RPMI8226 (cell line): ENCODE results near the gene SLC48A1.
A peak's percentile ranks its signal among the peaks of the same experiment; 100 is the strongest.

Experiments used
- DNase-seq: peaks from one replicate; pipeline ENCODE4 v3.0.0-alpha.2; 2015

Gene SLC48A1

DNA sequence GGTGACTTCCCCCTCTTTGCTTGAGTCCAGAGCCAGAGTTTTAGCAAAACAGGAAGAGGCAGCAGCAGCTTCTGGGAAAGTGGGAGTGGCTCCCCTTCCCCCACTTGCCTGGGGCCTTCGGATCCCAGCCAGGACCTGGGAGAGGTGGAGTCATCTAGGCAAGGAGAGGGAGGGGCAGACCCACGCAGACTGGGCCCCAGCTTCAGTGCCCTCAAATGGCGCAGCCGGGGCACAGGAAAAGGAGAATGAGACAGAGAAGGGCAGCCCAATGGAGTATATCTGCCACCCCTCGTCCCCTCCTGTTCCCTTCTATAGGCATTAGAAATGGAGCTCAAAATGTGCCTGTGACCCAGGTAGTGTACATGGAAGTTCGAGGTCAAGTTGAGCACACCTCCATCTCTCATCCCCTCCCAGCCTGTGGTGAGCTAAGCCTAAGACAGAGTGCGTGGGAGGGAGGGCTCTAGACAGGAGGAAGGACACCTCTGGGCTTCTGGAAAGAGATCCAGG lies 56.0 kb downstream of the SLC48A1 start:
- peak; percentile 56 for DNase-seq

DNA sequence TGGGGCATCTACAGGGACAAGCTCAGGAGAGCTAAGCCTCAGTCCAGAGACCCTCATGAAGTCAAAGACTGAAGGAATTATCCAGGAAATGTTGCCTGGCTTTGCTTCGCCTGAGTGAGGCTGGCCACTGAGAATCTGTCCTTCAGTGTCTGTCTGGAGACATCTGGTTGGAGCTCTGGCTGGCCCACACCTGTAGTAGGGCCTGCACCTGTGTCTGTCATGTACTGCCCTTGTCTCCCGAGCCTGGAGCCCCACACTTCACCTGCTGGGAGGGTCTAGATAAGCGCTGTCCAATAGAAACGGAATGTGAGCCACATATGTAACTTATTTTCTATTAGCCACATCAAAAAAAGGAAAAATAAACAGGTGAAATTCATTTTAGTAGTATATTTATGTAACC lies 56.5 kb downstream of the SLC48A1 start:
- peak; percentile 66 for DNase-seq
